ENCODE measurements around the gene PRSS36.

GRCh38 chr16:31094088-31094423 is 55.8 kb downstream of the PRSS36 start:
- TF ChIP-seq CTCF (conservative IDR thresholded peaks at IDR 0.05): no peak
- TF ChIP-seq ZFX (IDR thresholded peaks at IDR 0.05): no peak
